ENCODE data around the gene NEK2.
"Not testable (repeated sequence)": the region's sequence is repeated elsewhere in the genome, so short reads cannot be mapped to it uniquely, and the experiment has no call there.

Gene NEK2

GRCh38 chr1:211634461-211634860 lies 41.0 kb downstream of the NEK2 start:
- in situ Hi-C loops (cut with MboI; ENCODE audit: low sequenced_read_pairs): no loop called here

GRCh38 chr1:211633524-211633846 lies 41.9 kb downstream of the NEK2 start:
- in situ Hi-C loops (cut with MboI; ENCODE audit: low sequenced_read_pairs): no loop called here

- in situ Hi-C loops (cut with MboI; ENCODE audit: low sequenced_read_pairs): no loop called here
Measured at GRCh38 chr1:211632808-211633523, 42.5 kb downstream of the NEK2 start.

DNA sequence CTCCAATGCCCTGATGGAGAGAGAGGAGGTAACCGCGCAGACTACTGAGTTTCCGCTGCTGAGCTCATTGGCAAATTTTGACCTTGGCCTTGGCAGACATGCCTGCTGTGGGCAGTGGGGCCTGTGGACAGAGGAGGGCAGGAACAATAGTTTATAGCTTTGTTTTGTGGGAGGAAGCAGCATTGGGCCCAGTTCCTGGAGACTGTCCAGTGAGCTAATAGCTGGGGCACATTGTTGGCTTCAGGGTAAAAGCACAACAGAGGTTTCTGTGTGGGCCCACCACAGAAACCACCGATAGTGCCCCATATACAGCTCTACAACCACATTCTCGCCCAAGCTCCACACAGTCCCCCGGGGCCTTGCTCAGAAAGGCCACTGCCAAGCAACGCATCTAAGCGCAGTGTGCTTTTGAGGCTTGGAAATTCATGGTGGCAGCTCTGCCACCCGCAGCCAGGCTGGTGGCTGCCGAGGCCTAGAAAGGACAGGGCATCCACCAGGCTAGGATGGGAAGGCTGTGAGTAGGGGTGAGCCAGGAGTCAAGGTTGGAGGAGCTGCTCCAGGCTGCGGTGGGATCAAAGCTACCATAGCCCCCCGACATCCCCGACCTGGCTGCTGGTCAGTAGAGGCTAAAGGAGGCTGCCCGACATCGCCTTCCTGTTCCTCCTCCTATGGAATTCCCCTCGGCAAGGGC lies 43.2 kb downstream of the NEK2 start:
- in situ Hi-C loops (cut with MboI; ENCODE audit: low sequenced_read_pairs): no loop called here

GRCh38 chr1:211631168-211631567 lies 44.3 kb downstream of the NEK2 start:
- in situ Hi-C loops (cut with MboI; ENCODE audit: low sequenced_read_pairs): no loop called here

DNA sequence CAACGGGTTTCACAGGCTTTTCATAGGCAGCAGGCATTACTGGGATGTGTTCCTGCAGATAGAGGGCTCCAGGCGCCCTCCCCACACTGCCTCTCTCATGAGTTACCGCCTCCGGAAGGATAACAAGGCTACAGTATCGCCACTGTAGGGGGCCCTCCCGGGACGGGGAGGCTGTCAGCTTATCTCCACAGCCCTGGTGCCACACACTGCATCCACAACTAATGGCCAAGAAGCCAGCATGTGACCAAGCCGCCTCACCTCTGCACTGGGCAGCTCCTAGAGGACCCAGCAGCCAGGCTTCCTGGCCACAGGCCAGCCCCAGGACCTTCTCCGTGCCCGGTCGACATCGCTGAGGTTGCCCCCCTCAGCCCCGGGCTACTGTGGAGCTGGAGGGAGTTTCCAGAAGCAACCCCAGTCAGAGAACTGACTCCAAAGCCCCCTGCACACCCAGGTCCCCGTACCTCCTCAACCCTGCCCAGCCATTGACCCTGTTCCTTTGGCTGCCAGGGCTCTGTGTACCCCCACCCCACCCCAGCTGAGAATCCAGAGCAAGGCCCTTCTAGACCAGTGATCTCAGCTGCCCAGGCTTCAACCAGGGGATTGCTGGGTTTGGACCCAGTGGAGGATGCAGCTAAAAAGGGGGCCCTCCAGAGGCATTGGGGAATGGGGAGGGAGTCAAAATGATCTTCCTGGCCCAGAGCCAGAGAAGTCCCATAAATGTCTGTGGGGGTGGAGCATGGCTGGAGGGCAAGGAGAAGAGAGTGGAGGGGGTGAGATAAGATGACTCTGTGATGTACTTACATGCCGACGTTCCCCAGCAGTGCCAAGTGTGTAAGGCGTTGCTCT lies 45.0 kb downstream of the NEK2 start:
- in situ Hi-C loops (cut with MboI; ENCODE audit: low sequenced_read_pairs): no loop called here

GRCh38 chr1:211628417-211628816 lies 47.0 kb downstream of the NEK2 start:
- in situ Hi-C loops (cut with MboI; ENCODE audit: low sequenced_read_pairs): no loop called here

DNA sequence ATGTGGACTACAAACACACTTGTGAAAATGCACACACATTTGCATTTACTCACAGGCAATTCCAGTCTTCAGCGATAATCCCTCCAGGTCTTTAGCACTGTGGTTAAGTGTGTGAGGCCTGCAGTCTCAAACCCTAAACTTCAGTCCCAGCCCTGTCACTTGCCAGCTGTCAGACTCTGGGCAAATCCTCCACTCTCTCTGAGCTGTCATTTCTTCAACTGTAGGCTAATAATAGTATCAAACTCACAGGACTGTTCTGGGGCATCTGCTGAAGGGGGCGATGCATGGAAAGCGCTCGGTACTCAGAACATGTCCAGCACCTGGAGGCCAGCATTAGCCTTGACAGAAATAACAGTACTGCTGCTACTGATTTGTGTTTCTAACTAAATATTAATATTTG lies 48.2 kb downstream of the NEK2 start:
- in situ Hi-C loops (cut with MboI; ENCODE audit: low sequenced_read_pairs): no loop called here

- in situ Hi-C loops (cut with MboI; ENCODE audit: low sequenced_read_pairs): not testable (repeated sequence)
Measured at GRCh38 chr1:211625866-211626265, 49.6 kb downstream of the NEK2 start.

- in situ Hi-C loops (cut with MboI; ENCODE audit: low sequenced_read_pairs): no loop called here
Measured at GRCh38 chr1:211625040-211625439, 50.4 kb downstream of the NEK2 start.

DNA sequence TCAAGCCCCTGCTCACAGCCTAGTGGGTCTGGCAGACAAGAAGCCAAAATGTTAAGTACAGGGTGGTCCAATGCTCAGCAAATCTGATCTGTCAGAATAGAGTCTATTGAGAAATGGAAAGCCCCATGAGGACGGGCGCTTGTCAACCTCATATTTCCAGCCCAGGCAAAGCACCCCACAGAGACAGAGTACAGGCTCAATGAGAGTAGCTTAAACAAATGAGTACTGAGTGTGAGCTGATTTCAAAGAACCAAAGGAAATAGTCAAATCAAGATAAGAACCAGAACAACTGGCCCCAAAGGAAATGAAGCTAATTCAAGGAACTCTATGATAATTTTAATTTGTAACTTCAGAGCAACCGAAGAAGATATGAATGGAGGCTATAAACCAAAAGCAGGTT lies 51.9 kb downstream of the NEK2 start:
- in situ Hi-C loops (cut with MboI; ENCODE audit: low sequenced_read_pairs): no loop called here

GRCh38 chr1:211621447-211622198 lies 53.8 kb downstream of the NEK2 start:
- in situ Hi-C loops (cut with MboI; ENCODE audit: low sequenced_read_pairs): no loop called here

- in situ Hi-C loops (cut with MboI; ENCODE audit: low sequenced_read_pairs): no loop called here
Measured at GRCh38 chr1:211620097-211620496, 55.3 kb downstream of the NEK2 start.

DNA sequence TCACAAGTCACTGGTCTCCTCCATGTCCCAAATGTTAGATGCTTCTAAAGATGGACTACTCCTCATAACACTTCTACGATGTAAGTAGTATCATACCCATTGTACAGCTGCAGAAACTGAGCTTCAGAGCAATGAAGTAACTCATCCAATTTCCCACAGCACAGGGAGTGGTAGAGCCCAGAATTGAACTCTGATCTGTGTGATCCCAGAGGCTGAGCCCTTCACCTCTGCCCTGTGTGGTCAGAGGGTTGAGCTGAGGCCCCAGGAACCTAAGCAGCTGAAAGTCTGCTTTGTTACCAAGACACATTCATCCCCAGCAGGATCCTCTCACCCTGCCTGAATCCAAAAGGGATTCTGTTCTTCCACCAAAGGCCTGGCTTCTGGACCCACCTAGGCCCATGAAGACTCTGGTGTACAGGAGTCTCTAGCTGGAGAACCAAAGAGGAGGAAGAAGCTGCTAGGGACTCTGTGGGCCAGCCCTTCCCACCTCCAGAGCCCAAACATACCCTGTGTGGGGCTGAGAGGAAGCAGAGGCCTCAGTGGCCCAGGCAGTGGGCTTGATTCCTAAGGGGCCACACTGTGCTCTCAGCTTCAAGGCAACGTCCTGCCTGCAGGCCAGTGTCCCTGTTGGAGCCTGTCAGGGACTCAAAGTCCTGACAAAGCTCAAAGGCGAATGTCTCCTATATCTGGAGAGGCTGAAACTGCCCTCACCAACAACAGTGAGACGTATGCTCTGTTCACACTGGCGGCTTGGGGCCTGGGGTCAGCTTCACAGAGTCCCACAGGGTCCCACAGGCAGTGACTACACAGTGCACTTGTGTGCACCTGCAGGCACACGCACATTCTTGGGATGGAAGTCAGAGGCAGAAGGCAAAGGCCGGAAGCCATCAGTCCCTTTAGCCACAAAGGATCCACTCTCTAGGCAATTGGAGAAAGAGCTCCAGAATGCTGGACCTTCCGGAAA lies 56.1 kb downstream of the NEK2 start:
- in situ Hi-C loops (cut with MboI; ENCODE audit: low sequenced_read_pairs): no loop called here

DNA sequence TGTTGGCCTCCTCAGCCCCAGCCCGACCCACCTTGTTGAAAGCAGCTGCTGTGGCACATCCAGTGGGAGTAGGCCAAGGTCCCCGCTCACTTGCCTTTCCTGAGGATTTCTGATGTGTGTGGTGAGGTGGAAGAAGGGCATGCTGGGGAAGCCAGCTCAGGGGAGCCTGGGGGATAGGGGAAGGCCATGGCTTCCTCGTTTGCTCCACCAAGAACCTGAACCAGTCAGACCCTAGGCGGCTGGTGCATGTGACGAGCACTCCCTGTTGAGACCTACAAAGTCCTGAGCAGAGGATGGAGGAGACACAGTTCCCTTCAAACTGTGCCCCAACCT lies 58.5 kb downstream of the NEK2 start:
- in situ Hi-C loops (cut with MboI; ENCODE audit: low sequenced_read_pairs): no loop called here

DNA sequence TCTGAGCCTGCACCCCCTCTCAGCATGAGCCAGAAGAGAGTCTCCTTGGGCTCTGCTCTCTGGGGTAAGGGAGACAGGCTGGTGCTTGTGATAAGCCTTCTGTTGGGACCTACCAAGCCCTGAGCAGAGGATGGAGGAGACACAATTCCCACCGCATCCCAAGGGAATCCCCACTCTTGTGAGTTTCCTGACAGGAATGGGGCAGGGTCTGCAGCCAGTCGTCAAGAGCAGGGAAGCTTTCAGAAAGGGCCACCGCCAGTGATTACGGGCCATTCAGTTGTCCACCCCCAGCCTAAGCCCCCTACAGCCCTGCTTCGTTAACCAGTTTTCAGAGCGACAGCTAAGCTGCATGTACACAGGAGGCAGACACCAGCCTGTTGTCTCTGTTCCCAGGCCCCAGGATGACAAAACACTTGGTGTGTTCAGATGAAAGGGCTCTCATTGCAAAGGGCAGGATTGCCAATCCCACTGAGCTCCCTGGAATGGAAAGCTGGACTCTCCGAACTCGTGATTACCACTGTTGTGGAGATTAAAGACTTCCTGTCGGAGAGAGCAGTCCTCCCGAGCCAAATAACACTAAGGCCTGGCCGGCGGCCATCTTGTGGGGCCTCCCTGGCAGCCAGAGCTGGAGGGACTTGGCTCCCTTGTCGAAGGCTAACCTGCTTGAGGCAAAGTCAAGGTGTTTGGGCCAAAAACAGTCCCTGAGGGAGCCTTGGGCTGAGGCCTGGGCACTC lies 59.0 kb downstream of the NEK2 start:
- in situ Hi-C loops (cut with MboI; ENCODE audit: low sequenced_read_pairs): no loop called here

- in situ Hi-C loops (cut with MboI; ENCODE audit: low sequenced_read_pairs): no loop called here
Measured at GRCh38 chr1:211614615-211615014, 60.8 kb downstream of the NEK2 start.

GRCh38 chr1:211613951-211614350 lies 61.5 kb downstream of the NEK2 start:
- in situ Hi-C loops (cut with MboI; ENCODE audit: low sequenced_read_pairs): no loop called here

DNA sequence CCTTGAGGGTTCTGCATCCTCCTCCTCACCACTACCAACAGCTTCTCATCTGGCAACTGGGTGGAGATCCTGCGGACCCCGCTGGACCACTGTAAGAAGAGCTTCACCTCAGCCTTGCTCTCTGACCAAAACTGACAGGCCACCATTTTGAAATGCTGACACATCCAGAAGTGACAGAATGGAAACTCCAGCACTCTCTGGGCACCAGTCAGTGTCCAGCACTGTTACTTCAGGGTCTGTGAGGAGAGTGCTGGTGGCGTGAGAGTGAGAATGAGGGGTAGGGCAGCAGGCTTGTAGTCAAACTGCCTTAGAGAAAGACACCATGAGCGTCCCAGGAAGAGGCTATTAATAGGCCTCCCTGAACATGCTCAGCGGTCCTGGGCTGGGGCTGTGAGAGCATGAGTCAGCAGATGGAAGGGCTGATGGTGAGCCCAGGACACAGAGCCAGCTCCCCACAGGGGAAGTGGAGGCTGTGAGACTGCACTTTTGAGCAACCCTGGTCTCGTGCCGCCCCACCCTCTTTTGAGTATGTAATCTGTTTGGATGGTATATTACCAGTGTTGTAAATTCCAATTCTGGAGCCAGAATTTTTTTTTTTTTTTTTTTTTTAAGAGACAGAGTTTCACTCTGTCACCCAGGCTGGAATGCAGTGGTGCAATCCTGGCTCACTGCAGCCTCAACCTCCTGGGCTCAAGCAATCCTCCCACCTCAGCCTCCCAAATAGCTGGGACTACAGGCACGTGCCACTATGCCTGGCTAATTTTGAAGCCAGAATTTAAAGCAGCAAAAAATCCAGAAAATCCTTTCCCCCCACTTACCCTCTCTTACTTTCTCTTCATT lies 62.1 kb downstream of the NEK2 start:
- in situ Hi-C loops (cut with MboI; ENCODE audit: low sequenced_read_pairs): no loop called here
